NB4 (cell line): ENCODE results near the gene CLIC5.

Source experiments
- DNase-seq: peaks from one replicate; pipeline ENCODE4 v3.0.0; 2010; ENCODE audit warnings: low read depth
- H3K4me3 ChIP-seq: one replicate; pipeline ENCODE4 v1.5.1; 2011; ENCODE audit warnings: mild to moderate bottlenecking, low read depth, low read length, moderate library complexity
- MYC ChIP-seq: IDR thresholded peaks from 2 replicates; pipeline ENCODE4 v1.6.1; 2011; ENCODE audit warnings: low read depth, low read length
- POLR2A ChIP-seq: IDR thresholded peaks from 2 replicates; pipeline ENCODE4 v1.6.1; 2011; ENCODE audit warnings: mild to moderate bottlenecking; ENCODE audit not compliant: insufficient read length; ENCODE audit errors: extremely low read depth
- TF ChIP-seq, protein P1 (sequence below): IDR thresholded peaks from one replicate; pipeline ENCODE4 v1.5.1; 2012; ENCODE audit warnings: low read depth, low read length
- TF ChIP-seq, protein P2 (sequence below): IDR thresholded peaks from 2 replicates; pipeline ENCODE4 v1.6.1; 2011; ENCODE audit warnings: low read depth, low read length

CLIC5 gene

DNA sequence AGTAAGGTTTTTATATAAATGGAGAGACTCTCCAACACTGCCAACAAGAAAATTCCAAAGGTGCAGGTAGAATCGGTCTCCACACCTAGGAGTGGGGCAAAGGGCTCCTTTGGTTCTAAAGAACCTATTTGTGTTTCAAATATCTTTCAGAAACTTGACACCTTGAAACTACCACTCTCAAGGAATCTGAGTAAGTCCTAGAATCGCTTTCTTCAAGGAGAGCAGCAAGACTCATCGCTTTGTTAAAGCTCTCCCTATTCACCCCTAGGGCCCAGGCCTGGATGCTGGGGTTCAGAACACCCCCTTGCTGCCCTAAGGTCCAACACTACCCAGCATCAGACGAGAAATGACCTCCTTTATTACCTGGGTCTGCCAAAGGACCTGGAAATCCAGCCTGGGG is 2.0 kb downstream of the CLIC5 start:
- TF ChIP-seq MYC (no peak), POLR2A (no peak)
- TF ChIP-seq, protein P1, sequence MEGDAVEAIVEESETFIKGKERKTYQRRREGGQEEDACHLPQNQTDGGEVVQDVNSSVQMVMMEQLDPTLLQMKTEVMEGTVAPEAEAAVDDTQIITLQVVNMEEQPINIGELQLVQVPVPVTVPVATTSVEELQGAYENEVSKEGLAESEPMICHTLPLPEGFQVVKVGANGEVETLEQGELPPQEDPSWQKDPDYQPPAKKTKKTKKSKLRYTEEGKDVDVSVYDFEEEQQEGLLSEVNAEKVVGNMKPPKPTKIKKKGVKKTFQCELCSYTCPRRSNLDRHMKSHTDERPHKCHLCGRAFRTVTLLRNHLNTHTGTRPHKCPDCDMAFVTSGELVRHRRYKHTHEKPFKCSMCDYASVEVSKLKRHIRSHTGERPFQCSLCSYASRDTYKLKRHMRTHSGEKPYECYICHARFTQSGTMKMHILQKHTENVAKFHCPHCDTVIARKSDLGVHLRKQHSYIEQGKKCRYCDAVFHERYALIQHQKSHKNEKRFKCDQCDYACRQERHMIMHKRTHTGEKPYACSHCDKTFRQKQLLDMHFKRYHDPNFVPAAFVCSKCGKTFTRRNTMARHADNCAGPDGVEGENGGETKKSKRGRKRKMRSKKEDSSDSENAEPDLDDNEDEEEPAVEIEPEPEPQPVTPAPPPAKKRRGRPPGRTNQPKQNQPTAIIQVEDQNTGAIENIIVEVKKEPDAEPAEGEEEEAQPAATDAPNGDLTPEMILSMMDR = no peak
- TF ChIP-seq, protein P2, sequence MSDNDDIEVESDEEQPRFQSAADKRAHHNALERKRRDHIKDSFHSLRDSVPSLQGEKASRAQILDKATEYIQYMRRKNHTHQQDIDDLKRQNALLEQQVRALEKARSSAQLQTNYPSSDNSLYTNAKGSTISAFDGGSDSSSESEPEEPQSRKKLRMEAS = no peak
- no peak for DNase-seq
- no peak overlapping the region for H3K4me3 ChIP-seq

DNA sequence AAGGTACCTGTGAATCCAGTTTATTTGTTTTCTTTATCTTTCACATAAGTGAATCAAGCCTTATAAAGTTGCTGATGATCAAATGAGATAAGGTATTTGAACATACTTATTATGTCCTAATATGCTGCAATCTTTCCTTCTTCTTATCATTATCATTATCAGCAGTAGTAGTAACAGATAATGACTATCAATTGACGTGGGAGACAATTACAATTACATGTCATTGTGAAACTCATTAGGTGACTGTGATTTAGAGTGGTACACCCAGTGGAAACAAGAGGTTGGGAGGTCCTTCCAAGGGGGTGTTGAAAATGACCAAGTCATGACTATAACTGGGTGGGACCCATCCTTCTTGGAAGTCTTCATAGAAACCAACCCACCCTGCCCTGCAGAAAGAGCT is 2.8 kb downstream of the CLIC5 start:
- TF ChIP-seq, protein P2 = no peak
- TF ChIP-seq MYC = no peak
- TF ChIP-seq POLR2A = no peak
- DNase-seq = no peak
- no peak overlapping the region for H3K4me3 ChIP-seq

DNA sequence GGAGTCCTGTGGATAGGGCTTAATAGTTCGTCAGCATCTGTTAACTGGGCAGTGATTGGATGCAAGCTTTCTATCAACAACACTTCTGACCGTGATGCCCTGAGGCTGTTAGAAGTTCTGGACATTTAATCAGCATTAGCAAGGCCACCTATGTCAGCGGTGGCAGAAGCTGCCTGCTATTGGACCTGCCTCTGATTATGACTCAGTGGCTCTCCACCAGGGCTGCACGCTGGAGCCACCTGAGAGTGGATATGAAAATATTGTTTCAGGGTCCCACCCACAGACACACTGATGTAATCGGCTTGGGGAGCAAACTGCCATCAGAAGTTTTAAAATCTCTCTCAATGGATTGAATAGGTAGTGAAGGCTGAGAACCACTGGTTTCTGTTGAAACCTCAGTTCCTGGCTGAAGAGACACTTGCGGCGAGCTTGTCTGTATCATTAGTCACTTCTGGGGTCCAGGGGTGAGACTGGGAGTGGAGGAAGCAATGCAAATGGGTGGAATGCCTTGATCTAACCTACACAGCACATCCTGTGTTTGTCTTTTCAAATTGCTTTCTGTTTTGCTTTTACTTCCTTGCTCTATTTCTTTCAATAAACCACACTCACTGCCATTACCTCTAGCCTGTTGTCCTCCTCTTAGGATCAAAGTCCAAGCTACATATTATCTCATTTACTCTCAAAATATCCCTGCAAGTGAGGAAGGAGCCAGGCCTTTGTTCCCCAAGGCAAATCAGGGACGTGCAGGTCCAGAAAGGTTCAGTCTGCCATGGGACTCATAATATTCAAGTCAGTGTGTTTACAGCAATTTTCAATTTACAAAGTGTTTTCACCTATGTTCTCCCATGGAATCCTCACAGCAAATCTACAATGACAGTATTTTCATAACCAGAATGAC is 4.2 kb downstream of the CLIC5 start:
- no peak for TF ChIP-seq MYC
- TF ChIP-seq, protein P1 = no peak
- no peak for TF ChIP-seq POLR2A
- TF ChIP-seq, protein P2 = no peak
- no peak for DNase-seq
- H3K4me3 ChIP-seq = no peak overlapping the region

DNA sequence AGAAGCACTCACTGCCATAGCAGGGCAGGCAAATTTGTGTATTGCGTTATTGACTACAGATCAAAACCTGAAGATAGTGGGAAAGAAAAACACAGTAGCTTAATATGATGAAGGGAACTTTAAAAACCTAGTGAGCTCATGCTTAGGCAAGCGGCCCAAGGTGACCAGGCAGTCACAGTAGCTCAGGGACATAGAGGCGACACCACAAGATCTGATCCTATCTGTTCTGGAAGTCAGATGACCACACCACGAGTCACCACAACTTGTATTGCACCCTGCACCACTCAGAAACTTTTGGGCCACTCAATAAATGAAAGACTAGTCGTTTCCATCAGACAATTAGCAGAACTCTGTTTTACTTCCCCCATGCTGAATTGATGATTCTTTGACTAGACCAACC is 4.9 kb downstream of the CLIC5 start:
- no peak overlapping the region for H3K4me3 ChIP-seq
- TF ChIP-seq MYC (no peak), POLR2A (no peak)
- TF ChIP-seq, protein P2 = no peak
- TF ChIP-seq, protein P1 = no peak
- no peak for DNase-seq

DNA sequence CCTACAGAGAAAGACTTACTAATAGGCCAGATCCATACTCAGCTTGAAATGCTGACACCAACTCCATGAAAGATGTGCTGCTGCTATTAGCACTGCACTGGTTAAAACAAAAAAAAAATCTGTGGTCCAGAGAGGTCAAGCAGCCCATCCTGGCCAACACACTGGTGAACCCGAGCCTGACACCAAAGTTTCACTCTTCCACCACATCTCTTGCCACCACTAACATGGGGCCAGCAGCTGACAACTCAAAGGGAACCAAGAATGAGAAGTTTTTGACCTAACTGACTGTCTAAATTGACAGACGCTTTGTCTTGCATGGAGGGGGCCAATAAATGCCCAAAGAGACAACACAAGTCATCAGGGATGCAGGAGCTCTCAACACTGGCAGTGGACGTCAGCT is 5.4 kb downstream of the CLIC5 start:
- no peak for DNase-seq
- no peak for TF ChIP-seq POLR2A
- TF ChIP-seq, protein P2 = no peak
- TF ChIP-seq, protein P1 = no peak
- no peak for TF ChIP-seq MYC
- no peak overlapping the region for H3K4me3 ChIP-seq

DNA sequence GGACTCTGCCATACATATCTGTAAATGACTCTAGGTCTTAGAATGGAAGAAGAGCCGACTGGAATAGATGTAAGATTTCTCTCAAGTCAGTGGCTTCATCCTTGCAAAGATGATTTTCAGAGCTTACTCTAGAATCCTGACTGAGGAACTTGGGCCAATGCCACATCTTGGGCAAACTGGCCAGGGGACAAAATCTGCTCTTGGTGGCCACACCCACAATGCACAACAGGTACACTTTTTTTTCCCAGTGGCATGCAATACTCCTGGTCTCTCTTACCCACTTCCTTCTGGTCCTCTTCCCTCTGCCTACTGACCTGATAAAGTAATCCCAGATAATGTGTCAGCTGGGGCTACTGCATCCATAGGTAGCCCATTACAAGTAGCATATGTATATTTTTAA is 13.4 kb downstream of the CLIC5 start:
- no peak for DNase-seq
- TF ChIP-seq MYC = no peak
- TF ChIP-seq, protein P1 = no peak
- H3K4me3 ChIP-seq = no peak overlapping the region
